ENCODE data around the gene TESK2. TPM values are rescaled to one million over a fixed set of nuclear protein-coding genes. Genes with fewer than 3 reads are reported as not detected.
A peak's percentile ranks its signal among the peaks of the same experiment; 100 is the strongest.

TESK2 gene
- total and polyA plus RNA-seq, 2 of the 13 experiments (the other 11 are each of a cell fraction or from before 2014, with no cell fraction given): 5.5 to 9.6 TPM

GRCh38 chr1:45303520-45304310 lies 187.2 kb downstream of the TESK2 start (continued):
- peak; percentile 67 for TF ChIP-seq ZFP90 (CRISPR knock-in tag; IDR thresholded peaks at IDR 0.05; ENCODE audit: borderline replicate concordance)
- no peak for TF ChIP-seq ZNF850 (CRISPR knock-in tag; conservative IDR thresholded peaks at IDR 0.05)
- TF ChIP-seq ZBTB20 (CRISPR knock-in tag; IDR thresholded peaks at IDR 0.05; ENCODE audit: borderline replicate concordance, low read depth): no peak
- TF ChIP-seq ZNF232 (CRISPR knock-in tag; IDR thresholded peaks at IDR 0.05; ENCODE audit: borderline replicate concordance): peak; percentile 71; the same call in 1 of the 2 replicates
- TF ChIP-seq MED13 (CRISPR knock-in tag; IDR thresholded peaks at IDR 0.05): peak; percentile 57; the same call in 1 of the 2 replicates
- no peak for TF ChIP-seq ZNF224 (CRISPR knock-in tag; IDR thresholded peaks at IDR 0.05)
- TF ChIP-seq GTF3A (CRISPR knock-in tag; conservative IDR thresholded peaks at IDR 0.05): no peak
- TF ChIP-seq CHD4 (IDR thresholded peaks at IDR 0.05; ENCODE audit: borderline replicate concordance, low read length): no peak
- peak; percentile 97 for TF ChIP-seq RAD21 (CRISPR knock-in tag; IDR thresholded peaks at IDR 0.05)
- no peak for TF ChIP-seq PAF1 (CRISPR knock-in tag; IDR thresholded peaks at IDR 0.05)
- no peak for TF ChIP-seq ZFYVE20 (CRISPR knock-in tag; IDR thresholded peaks at IDR 0.05; ENCODE audit: borderline replicate concordance, low read depth)
- no peak for TF ChIP-seq ZNF83 (CRISPR knock-in tag; IDR thresholded peaks at IDR 0.05; ENCODE audit: borderline replicate concordance)
- TF ChIP-seq IKZF4 (CRISPR knock-in tag; IDR thresholded peaks at IDR 0.05; ENCODE audit: borderline replicate concordance, low read depth, not compliant biosample characterization): no peak
- TF ChIP-seq SP5 (CRISPR knock-in tag; IDR thresholded peaks at IDR 0.05; ENCODE audit: borderline replicate concordance, low read depth): peak; percentile 55
- TF ChIP-seq ZNF329 (CRISPR knock-in tag; IDR thresholded peaks at IDR 0.05; ENCODE audit: low read depth): peak; percentile 84
- 0 out of 2 replicates have a peak, but pooled peaks have one; percentile 17 for TF ChIP-seq ZBTB14 (CRISPR knock-in tag; IDR thresholded peaks at IDR 0.05)
- no peak for TF ChIP-seq ZNF503 (CRISPR knock-in tag; IDR thresholded peaks at IDR 0.05)
- no peak for TF ChIP-seq ZNF101 (CRISPR knock-in tag; IDR thresholded peaks at IDR 0.05; ENCODE audit: borderline replicate concordance, low read depth)
- TF ChIP-seq HOXA5 (CRISPR knock-in tag; IDR thresholded peaks at IDR 0.05): peak; percentile 30; the same call in 1 of the 2 replicates
- no peak for TF ChIP-seq NFYB (CRISPR knock-in tag; IDR thresholded peaks at IDR 0.05)
- TF ChIP-seq ZNF276 (CRISPR knock-in tag; IDR thresholded peaks at IDR 0.05; ENCODE audit: low read depth): no peak
- no peak for TF ChIP-seq MED8 (CRISPR knock-in tag; IDR thresholded peaks at IDR 0.05; ENCODE audit: insufficient replicate concordance)
- no peak; the same call in 1 of the 2 replicates for TF ChIP-seq CENPBD1 (CRISPR knock-in tag; IDR thresholded peaks at IDR 0.05; ENCODE audit: borderline replicate concordance, low read depth)
- TF ChIP-seq MXD3 (CRISPR knock-in tag; IDR thresholded peaks at IDR 0.05): peak; percentile 81
